ENCODE data around the gene TKTL1. TPM values are rescaled to one million over a fixed set of nuclear protein-coding genes. Genes with fewer than 3 reads are reported as not detected.

TKTL1 gene
- total RNA-seq, 4 donors from 2014 or later = not detected

DNA sequence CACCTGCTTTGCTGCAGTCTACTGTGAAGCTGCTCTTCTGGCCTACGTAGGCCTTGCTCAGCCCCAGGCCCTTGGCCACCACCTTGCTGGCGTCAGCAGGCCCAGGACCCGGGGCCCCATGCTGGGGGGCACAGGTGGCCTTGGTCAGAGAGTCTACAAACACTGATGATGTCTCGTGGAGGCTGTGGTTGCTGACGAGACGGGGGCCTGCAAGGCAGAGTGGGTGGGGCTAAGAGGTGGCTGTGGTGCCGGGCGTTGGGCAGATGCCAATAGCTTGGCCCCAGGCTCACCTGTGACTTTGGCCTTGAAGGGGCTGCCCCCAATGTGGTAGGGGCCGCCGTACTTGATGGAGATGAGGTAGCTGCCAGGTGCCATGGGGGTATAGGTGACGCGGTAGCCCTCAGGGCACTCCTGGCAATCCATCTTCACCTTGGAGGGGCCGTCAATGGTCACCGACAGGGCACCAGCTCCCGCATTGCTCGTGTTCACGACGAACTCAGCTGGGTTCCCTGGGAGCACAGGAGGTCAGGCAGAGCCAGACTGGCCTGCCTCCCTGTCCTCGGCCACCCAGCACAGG, 53.9 kb downstream of the TKTL1 start:
- H3K4me1 ChIP-seq = peaks cover 0 to 4% (median 0%) of the 10 kb centered on the region in 4 donors
- H3K36me3 ChIP-seq = peaks cover 0 to 40% (median 0%) of the 10 kb centered on the region in 3 donors
- no peak for TF ChIP-seq POLR2A (IDR thresholded peaks at IDR 0.05)
- TF ChIP-seq, protein P1, sequence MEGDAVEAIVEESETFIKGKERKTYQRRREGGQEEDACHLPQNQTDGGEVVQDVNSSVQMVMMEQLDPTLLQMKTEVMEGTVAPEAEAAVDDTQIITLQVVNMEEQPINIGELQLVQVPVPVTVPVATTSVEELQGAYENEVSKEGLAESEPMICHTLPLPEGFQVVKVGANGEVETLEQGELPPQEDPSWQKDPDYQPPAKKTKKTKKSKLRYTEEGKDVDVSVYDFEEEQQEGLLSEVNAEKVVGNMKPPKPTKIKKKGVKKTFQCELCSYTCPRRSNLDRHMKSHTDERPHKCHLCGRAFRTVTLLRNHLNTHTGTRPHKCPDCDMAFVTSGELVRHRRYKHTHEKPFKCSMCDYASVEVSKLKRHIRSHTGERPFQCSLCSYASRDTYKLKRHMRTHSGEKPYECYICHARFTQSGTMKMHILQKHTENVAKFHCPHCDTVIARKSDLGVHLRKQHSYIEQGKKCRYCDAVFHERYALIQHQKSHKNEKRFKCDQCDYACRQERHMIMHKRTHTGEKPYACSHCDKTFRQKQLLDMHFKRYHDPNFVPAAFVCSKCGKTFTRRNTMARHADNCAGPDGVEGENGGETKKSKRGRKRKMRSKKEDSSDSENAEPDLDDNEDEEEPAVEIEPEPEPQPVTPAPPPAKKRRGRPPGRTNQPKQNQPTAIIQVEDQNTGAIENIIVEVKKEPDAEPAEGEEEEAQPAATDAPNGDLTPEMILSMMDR (IDR thresholded peaks at IDR 0.05) = no peak
- peak overlapping the region in 1 of 4 donors; percentile 42 for H3K27ac ChIP-seq
- no peak for DNase-seq
- H3K4me3 ChIP-seq = no peak overlapping the region
- H3K27me3 ChIP-seq = no peaks in the 10 kb centered on the region
- no peaks in the 10 kb centered on the region for H3K9me3 ChIP-seq

DNA sequence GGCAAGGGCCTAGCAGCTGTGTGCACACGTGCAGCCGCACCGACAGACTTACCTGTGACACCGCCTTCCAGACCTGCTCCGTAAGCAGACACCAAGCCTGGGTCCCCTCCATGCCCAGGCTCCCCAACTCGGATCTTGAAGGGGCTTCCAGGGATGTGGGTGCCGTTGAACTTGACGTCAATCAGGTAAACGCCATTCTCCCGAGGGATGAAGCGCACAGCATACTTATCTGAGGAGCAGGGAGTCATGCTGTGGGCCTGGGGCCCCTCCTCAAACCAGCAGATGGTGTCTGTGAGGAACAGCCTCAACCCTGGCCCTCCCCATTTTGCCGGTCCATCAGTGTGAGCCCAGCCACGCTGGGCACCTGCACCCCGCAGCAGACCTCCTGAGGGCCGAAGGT, 54.4 kb downstream of the TKTL1 start:
- no peaks in the 10 kb centered on the region for H3K27me3 ChIP-seq
- peaks cover 0 to 42% (median 0%) of the 10 kb centered on the region in 3 donors for H3K36me3 ChIP-seq
- no peak for TF ChIP-seq POLR2A (IDR thresholded peaks at IDR 0.05)
- TF ChIP-seq, protein P1 (IDR thresholded peaks at IDR 0.05) = no peak
- H3K27ac ChIP-seq = peak overlapping the region in 1 of 4 donors; percentile 75
- no peak overlapping the region for H3K4me3 ChIP-seq
- no peaks in the 10 kb centered on the region for H3K9me3 ChIP-seq
- H3K4me1 ChIP-seq = peaks cover 0 to 4% (median 0%) of the 10 kb centered on the region in 4 donors
- DNase-seq = no peak

DNA sequence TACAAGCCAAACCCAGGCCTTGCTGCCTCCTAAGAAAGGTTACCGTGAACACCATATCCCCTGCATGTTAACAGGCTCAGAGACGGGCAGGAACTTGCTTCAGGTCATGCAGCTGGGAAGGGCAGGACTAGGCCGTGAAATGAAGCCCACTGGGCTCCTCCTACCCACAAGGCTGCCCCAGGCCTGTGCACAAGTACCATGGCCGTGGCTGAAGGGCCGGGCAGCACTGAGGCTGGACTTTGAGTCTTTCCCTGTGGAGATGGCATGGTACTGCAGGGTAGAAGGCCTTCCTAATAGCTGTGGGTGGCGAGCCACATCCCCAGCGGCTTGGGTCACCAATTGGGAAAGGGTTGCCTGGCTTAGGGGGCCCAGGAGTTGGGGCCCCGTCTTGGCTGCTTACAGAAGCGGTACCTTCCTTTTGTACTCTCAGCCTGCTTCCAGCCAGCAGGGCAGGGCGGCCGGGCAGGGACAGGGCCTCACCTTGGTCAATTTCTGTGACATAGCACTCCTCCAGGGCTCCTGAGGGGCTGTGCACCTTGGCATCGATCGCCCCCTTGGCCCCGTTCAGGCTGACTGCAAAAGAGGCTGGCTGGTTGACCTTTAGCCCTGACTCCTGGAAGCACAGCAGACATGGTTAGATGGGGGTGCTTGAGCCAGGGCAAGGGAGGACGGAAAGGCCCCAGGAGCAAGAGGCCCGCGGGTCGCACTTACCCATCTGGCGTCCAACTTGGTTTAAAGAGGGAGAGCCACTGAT, 55.0 kb downstream of the TKTL1 start:
- H3K4me1 ChIP-seq = peaks cover 0 to 4% (median 0%) of the 10 kb centered on the region in 4 donors
- TF ChIP-seq, protein P1 (IDR thresholded peaks at IDR 0.05) = peak in 3 of 6 experiments; percentile 23 to 42 (median 37)
- TF ChIP-seq POLR2A (IDR thresholded peaks at IDR 0.05) = no peak
- H3K27me3 ChIP-seq = no peaks in the 10 kb centered on the region
- H3K36me3 ChIP-seq = peaks cover 0 to 42% (median 0%) of the 10 kb centered on the region in 3 donors
- DNase-seq = no peak
- H3K4me3 ChIP-seq = no peak overlapping the region
- H3K9me3 ChIP-seq = no peaks in the 10 kb centered on the region
- peak overlapping the region in 2 of 4 donors; percentile 4 to 75 for H3K27ac ChIP-seq

DNA sequence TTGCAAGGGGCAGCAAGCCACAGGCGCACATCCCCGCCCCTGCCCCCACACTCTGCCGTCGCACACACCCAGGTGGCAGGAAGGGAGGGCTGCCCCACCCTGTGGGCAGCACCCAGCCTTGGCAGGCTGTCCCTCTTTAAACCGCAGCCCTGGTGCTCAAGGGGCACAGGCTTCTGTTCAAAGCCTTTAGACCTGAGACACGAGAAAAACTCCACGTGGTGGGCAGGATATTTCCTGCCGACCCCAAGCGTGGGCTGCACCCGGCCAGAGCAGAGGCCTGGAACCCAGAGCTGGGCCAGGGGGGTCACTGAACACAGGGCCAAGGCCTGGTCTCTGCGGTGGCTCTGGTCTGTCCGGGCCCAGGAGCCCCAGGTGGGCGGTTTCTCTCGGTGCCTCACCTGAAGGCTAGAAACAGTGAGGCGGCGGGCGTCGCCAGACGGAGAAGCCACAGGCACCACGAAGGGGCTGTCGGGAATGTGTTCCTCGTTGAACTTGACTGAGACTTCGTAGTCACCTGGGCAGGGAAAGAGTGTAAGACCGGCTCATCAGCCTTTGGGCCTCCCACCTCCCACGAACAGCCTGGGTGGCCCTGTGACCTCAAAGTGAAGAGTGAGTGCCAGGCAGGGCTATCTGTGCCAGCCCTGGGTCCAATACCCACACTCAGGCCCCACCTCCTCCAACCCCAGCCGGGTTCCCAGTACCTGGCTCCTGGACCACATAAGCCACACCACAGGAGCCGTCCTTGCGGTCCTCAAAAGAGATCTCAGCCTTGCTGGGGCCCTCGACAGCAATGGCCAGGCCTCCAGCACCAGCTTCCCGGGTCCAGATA, 55.8 kb downstream of the TKTL1 start:
- H3K27ac ChIP-seq = peak overlapping the region in 3 of 4 donors; percentile 4 to 75 (median 46)
- peak in 2 of 3 donors; percentile 61 to 82 for DNase-seq
- no peaks in the 10 kb centered on the region for H3K9me3 ChIP-seq
- peaks cover 0 to 4% (median 0%) of the 10 kb centered on the region in 4 donors for H3K4me1 ChIP-seq
- no peaks in the 10 kb centered on the region for H3K27me3 ChIP-seq
- TF ChIP-seq POLR2A (IDR thresholded peaks at IDR 0.05) = no peak
- TF ChIP-seq, protein P1 (IDR thresholded peaks at IDR 0.05) = no peak
- H3K36me3 ChIP-seq = peaks cover 0 to 42% (median 0%) of the 10 kb centered on the region in 3 donors
- no peak overlapping the region for H3K4me3 ChIP-seq

DNA sequence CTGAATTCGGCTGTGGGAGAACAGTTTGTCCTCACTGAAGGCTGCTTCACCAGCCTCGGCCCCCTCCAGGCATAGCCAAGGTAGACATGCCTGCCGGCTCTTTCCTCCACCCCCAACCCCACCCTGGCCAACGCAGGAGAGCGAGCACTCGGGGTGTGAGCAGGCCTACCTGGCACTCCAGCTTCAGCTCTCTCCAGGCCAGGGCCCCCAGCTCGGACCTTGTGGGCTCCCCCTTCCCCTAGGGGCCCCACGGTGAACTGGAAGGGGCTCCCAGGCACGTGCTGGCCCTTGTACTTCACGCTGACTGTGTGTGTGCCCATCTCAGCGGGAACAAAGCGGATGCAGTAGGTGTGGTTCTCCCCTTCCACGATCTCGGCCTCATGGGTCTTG, 56.4 kb downstream of the TKTL1 start:
- H3K4me1 ChIP-seq = peaks cover 0 to 4% (median 0%) of the 10 kb centered on the region in 4 donors
- no peaks in the 10 kb centered on the region for H3K9me3 ChIP-seq
- H3K27ac ChIP-seq = peak overlapping the region in 3 of 4 donors; percentile 4 to 75 (median 46)
- no peak overlapping the region for H3K4me3 ChIP-seq
- TF ChIP-seq, protein P1 (IDR thresholded peaks at IDR 0.05) = no peak
- no peak for TF ChIP-seq POLR2A (IDR thresholded peaks at IDR 0.05)
- DNase-seq = no peak
- H3K27me3 ChIP-seq = no peaks in the 10 kb centered on the region
- peaks cover 0 to 46% (median 0%) of the 10 kb centered on the region in 3 donors for H3K36me3 ChIP-seq

All from Peyer's patch (tissue), 4 donors.